ENCODE measurements around the gene REN. TPM values are rescaled to one million over a fixed set of nuclear protein-coding genes. Genes with fewer than 3 reads are reported as not detected.

The REN gene
- total RNA-seq, 1 donor from 2014 or later, result not detected

- Mint-ChIP-seq H3K36me3 (ENCODE audit: low read depth) (no peaks in the 10 kb centered on the region), H3K27ac (no peak overlapping the region), H3K4me1 (ENCODE audit: low read depth) (no peaks in the 10 kb centered on the region), H3K9me3 (no peaks in the 10 kb centered on the region), H3K4me3 (no peak overlapping the region), H3K27me3 (ENCODE audit: insufficient read depth) (peaks cover 3% of the 10 kb centered on the region)
- DNase-seq (ENCODE audit: low spot score), result no peak
- intact Hi-C loops (cut with micrococcal nuclease), result no loop called here
Measured at GRCh38 chr1:204198348-204199340, 32.5 kb upstream of the REN start.

GRCh38 chr1:204197068-204197467 lies 30.9 kb upstream of the REN start:
- Mint-ChIP-seq H3K27ac (no peak overlapping the region), H3K9me3 (no peaks in the 10 kb centered on the region), H3K27me3 (ENCODE audit: insufficient read depth) (peaks cover 12% of the 10 kb centered on the region), H3K4me1 (ENCODE audit: low read depth) (no peaks in the 10 kb centered on the region), H3K36me3 (ENCODE audit: low read depth) (no peaks in the 10 kb centered on the region), H3K4me3 (no peak overlapping the region)
- DNase-seq (ENCODE audit: low spot score), result no peak
- intact Hi-C loops (cut with micrococcal nuclease), result no loop called here

- peaks cover 18% of the 10 kb centered on the region for H3K27me3 Mint-ChIP-seq (ENCODE audit: insufficient read depth)
- no peaks in the 10 kb centered on the region for H3K9me3 Mint-ChIP-seq
- H3K27ac Mint-ChIP-seq, result no peak within 1 kb of the TSS
Measured at GRCh38 chr1:204196068-204196795, 30.1 kb upstream of the REN start, which contains the start of gene KISS1. Gene KISS1, minus strand, starts transcription at chr1:204196491. Its CDS starts 3,615 bp downstream, at chr1:204192876.

GRCh38 chr1:204194771-204195170 lies 28.6 kb upstream of the REN start:
- intact Hi-C loops (cut with micrococcal nuclease), result no loop called here
- Mint-ChIP-seq H3K9me3 (no peaks in the 10 kb centered on the region), H3K27me3 (ENCODE audit: insufficient read depth) (peaks cover 28% of the 10 kb centered on the region), H3K4me1 (ENCODE audit: low read depth) (peaks cover 5% of the 10 kb centered on the region), H3K27ac (no peak overlapping the region), H3K36me3 (ENCODE audit: low read depth) (no peaks in the 10 kb centered on the region), H3K4me3 (no peak overlapping the region)
- no peak for DNase-seq (ENCODE audit: low spot score)

More at GRCh38 chr1:204196068-204196795, 30.1 kb upstream of the REN start, which contains the start of gene KISS1:
- Mint-ChIP-seq H3K4me1 (ENCODE audit: low read depth) (no peaks in the 10 kb centered on the region), H3K36me3 (ENCODE audit: low read depth) (no peaks in the 10 kb centered on the region), H3K4me3 (no peak within 1 kb of the TSS)
- DNase-seq (ENCODE audit: low spot score), result no peak
- intact Hi-C loops (cut with micrococcal nuclease), result no loop called here

GRCh38 chr1:204194080-204194479 lies 27.9 kb upstream of the REN start:
- peaks cover 10% of the 10 kb centered on the region for H3K4me1 Mint-ChIP-seq (ENCODE audit: low read depth)
- H3K4me3 Mint-ChIP-seq, result no peak overlapping the region
- intact Hi-C loops (cut with micrococcal nuclease), result no loop called here
- H3K36me3 Mint-ChIP-seq (ENCODE audit: low read depth), result no peaks in the 10 kb centered on the region
- no peaks in the 10 kb centered on the region for H3K9me3 Mint-ChIP-seq
- peaks cover 35% of the 10 kb centered on the region for H3K27me3 Mint-ChIP-seq (ENCODE audit: insufficient read depth)
- no peak overlapping the region for H3K27ac Mint-ChIP-seq
- no peak for DNase-seq (ENCODE audit: low spot score)

GRCh38 chr1:204192589-204193352 lies 26.6 kb upstream of the REN start:
- peaks cover 43% of the 10 kb centered on the region for H3K27me3 Mint-ChIP-seq (ENCODE audit: insufficient read depth)
- no peak overlapping the region for H3K4me3 Mint-ChIP-seq
- intact Hi-C loops (cut with micrococcal nuclease), result no loop called here

GRCh38 chr1:204192046-204192445 lies 25.9 kb upstream of the REN start:
- Mint-ChIP-seq H3K36me3 (ENCODE audit: low read depth) (no peaks in the 10 kb centered on the region), H3K4me1 (ENCODE audit: low read depth) (peaks cover 18% of the 10 kb centered on the region), H3K9me3 (no peaks in the 10 kb centered on the region), H3K27me3 (ENCODE audit: insufficient read depth) (peaks cover 50% of the 10 kb centered on the region), H3K27ac (no peak overlapping the region), H3K4me3 (no peak overlapping the region)
- intact Hi-C loops (cut with micrococcal nuclease), result no loop called here
- no peak for DNase-seq (ENCODE audit: low spot score)

More at GRCh38 chr1:204192589-204193352, 26.6 kb upstream of the REN start:
- Mint-ChIP-seq H3K9me3 (no peaks in the 10 kb centered on the region), H3K27ac (no peak overlapping the region), H3K36me3 (ENCODE audit: low read depth) (no peaks in the 10 kb centered on the region), H3K4me1 (ENCODE audit: low read depth) (peaks cover 18% of the 10 kb centered on the region)
- DNase-seq (ENCODE audit: low spot score), result no peak

- no peak for DNase-seq (ENCODE audit: low spot score)
- Mint-ChIP-seq H3K27ac (no peak overlapping the region), H3K27me3 (ENCODE audit: insufficient read depth) (peaks cover 52% of the 10 kb centered on the region), H3K36me3 (ENCODE audit: low read depth) (no peaks in the 10 kb centered on the region), H3K4me1 (ENCODE audit: low read depth) (peaks cover 18% of the 10 kb centered on the region), H3K4me3 (no peak overlapping the region), H3K9me3 (no peaks in the 10 kb centered on the region)
- intact Hi-C loops (cut with micrococcal nuclease), result no loop called here
Measured at GRCh38 chr1:204191456-204191855, 25.3 kb upstream of the REN start.

- Mint-ChIP-seq H3K4me3 (no peak overlapping the region), H3K9me3 (no peaks in the 10 kb centered on the region), H3K4me1 (ENCODE audit: low read depth) (peaks cover 18% of the 10 kb centered on the region), H3K36me3 (ENCODE audit: low read depth) (no peaks in the 10 kb centered on the region), H3K27ac (no peak overlapping the region), H3K27me3 (ENCODE audit: insufficient read depth) (peaks cover 52% of the 10 kb centered on the region)
- no peak for DNase-seq (ENCODE audit: low spot score)
- intact Hi-C loops (cut with micrococcal nuclease), result no loop called here
Measured at GRCh38 chr1:204190212-204191211, 24.4 kb upstream of the REN start.

GRCh38 chr1:204188959-204189639 lies 23.0 kb upstream of the REN start:
- Mint-ChIP-seq H3K27me3 (ENCODE audit: insufficient read depth) (peaks cover 62% of the 10 kb centered on the region), H3K27ac (no peak overlapping the region), H3K9me3 (no peaks in the 10 kb centered on the region), H3K4me3 (peak overlapping the region; percentile 33), H3K4me1 (ENCODE audit: low read depth) (peaks cover 18% of the 10 kb centered on the region), H3K36me3 (ENCODE audit: low read depth) (no peaks in the 10 kb centered on the region)
- DNase-seq (ENCODE audit: low spot score), result no peak
- intact Hi-C loops (cut with micrococcal nuclease), result no loop called here

GRCh38 chr1:204186597-204186996 lies 20.5 kb upstream of the REN start:
- Mint-ChIP-seq H3K4me3 (no peak overlapping the region), H3K27ac (no peak overlapping the region), H3K27me3 (ENCODE audit: insufficient read depth) (peaks cover 50% of the 10 kb centered on the region), H3K4me1 (ENCODE audit: low read depth) (peaks cover 18% of the 10 kb centered on the region), H3K36me3 (ENCODE audit: low read depth) (no peaks in the 10 kb centered on the region), H3K9me3 (no peaks in the 10 kb centered on the region)
- intact Hi-C loops (cut with micrococcal nuclease), result no loop called here
- no peak for DNase-seq (ENCODE audit: low spot score)

All from activated T-helper 1 cell treated with anti-CD3 and anti-CD28 coated beads, Interleukin-12 subunit alpha, Interleukin-12 subunit beta, Interleukin-2, Interleukin-4 antibody, amounts not matched to agents 30 ng/mL and 10 ng/mL and 1 ng/mL, durations not matched to agents 14 hours and 24 hours and 36 hours (primary cell).